ENCODE results near the gene CHAT.

CHAT gene

GRCh38 chr10:49613882-49614241, at the start of gene CHAT:
CHAT (plus strand) TSS chr10:49614037; CDS start chr10:49614190, 153 bp downstream.
- DNase-seq = no peak

- DNase-seq = no peak
These were observed 49.3 kb upstream of the CHAT start for GRCh38 chr10:49564461-49565009.

- DNase-seq = no peak
These were observed 46.0 kb upstream of the CHAT start for GRCh38 chr10:49567810-49568209.

- DNase-seq = no peak
These were observed 45.6 kb upstream of the CHAT start for GRCh38 chr10:49568235-49568634.

- no peak for DNase-seq
These were observed 44.7 kb upstream of the CHAT start for GRCh38 chr10:49569031-49569631.

GRCh38 chr10:49571388-49571787, 42.4 kb upstream of the CHAT start:
- DNase-seq = no peak

- no peak for DNase-seq
These were observed 41.2 kb upstream of the CHAT start for GRCh38 chr10:49572594-49573114.

- no peak for DNase-seq
These were observed 38.3 kb upstream of the CHAT start for GRCh38 chr10:49575489-49576072.

- DNase-seq = no peak
These were observed 36.5 kb upstream of the CHAT start for GRCh38 chr10:49577182-49577925.

- no peak for DNase-seq
These were observed 35.4 kb upstream of the CHAT start for GRCh38 chr10:49578392-49578791.

- DNase-seq = no peak
These were observed 34.2 kb upstream of the CHAT start for GRCh38 chr10:49579621-49580020.

GRCh38 chr10:49585387-49585786, 28.4 kb upstream of the CHAT start:
- DNase-seq = no peak

GRCh38 chr10:49587981-49588380, 25.9 kb upstream of the CHAT start:
- no peak for DNase-seq

- DNase-seq = peak; percentile 49
These were observed 20.9 kb upstream of the CHAT start for GRCh38 chr10:49592726-49593563.

GRCh38 chr10:49593564-49593875, 20.3 kb upstream of the CHAT start:
- DNase-seq = no peak

GRCh38 chr10:49593998-49594397, 19.8 kb upstream of the CHAT start:
- DNase-seq = no peak

GRCh38 chr10:49594594-49594993, 19.2 kb upstream of the CHAT start:
- peak; percentile 7 for DNase-seq

GRCh38 chr10:49595003-49595712, 18.7 kb upstream of the CHAT start:
- DNase-seq = no peak

- no peak for DNase-seq
These were observed 17.9 kb upstream of the CHAT start for GRCh38 chr10:49595713-49596492.

- no peak for DNase-seq
These were observed 17.4 kb upstream of the CHAT start for GRCh38 chr10:49596493-49596809.

- no peak for DNase-seq
These were observed 17.0 kb upstream of the CHAT start for GRCh38 chr10:49596836-49597235.

Data from CD4-positive, alpha-beta T cell treated with Interleukin-17A for 1 hour (primary cell).